HG02884 (cell line): ENCODE results near the gene CSTA.

Experiments used
- ATAC-seq: cut with Tn5 transposase; IDR thresholded peaks from one replicate; pipeline ENCODE4 v1.9.1; 2021; ENCODE audit warnings: mild to moderate bottlenecking, moderate library complexity; ENCODE audit not compliant: unreplicated experiment

CSTA gene, protein sequence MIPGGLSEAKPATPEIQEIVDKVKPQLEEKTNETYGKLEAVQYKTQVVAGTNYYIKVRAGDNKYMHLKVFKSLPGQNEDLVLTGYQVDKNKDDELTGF

GRCh38 chr3:122324871-122325323 is at the start of gene CSTA:
CSTA (plus strand) TSS chr3:122325248; CDS start chr3:122325293, 45 bp downstream.
- no peak for ATAC-seq

DNA sequence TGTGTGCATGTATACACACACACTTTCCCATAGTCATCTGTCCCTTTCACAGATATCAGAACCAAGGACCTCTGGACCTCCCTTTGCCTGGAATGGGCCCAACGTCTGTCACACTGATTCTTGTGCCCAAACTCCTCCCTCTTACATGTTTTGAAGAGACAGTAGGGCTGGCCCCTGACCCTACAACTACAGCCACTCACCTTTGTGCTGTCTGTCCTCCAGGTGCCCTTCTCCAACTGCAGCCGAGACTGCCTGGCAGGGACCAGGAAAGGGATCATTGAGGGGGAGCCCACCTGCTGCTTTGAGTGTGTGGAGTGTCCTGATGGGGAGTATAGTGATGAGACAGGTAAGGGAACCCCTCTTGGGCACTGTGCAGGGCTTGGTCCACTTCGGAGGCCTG is 43.2 kb upstream of the CSTA start:
- ATAC-seq = no peak

DNA sequence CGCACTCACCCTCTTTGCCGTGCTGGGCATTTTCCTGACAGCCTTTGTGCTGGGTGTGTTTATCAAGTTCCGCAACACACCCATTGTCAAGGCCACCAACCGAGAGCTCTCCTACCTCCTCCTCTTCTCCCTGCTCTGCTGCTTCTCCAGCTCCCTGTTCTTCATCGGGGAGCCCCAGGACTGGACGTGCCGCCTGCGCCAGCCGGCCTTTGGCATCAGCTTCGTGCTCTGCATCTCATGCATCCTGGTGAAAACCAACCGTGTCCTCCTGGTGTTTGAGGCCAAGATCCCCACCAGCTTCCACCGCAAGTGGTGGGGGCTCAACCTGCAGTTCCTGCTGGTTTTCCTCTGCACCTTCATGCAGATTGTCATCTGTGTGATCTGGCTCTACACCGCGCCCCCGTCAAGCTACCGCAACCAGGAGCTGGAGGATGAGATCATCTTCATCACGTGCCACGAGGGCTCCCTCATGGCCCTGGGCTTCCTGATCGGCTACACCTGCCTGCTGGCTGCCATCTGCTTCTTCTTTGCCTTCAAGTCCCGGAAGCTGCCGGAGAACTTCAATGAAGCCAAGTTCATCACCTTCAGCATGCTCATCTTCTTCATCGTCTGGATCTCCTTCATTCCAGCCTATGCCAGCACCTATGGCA is 41.1 kb upstream of the CSTA start:
- ATAC-seq = no peak

- ATAC-seq = no peak
Observed at GRCh38 chr3:122284486-122284885, 40.6 kb upstream of the CSTA start.

GRCh38 chr3:122294359-122294758 is 30.7 kb upstream of the CSTA start:
- ATAC-seq = no peak

- no peak for ATAC-seq
Observed at GRCh38 chr3:122295266-122296062, 29.6 kb upstream of the CSTA start.

- ATAC-seq = peak; percentile 68
Observed at GRCh38 chr3:122298239-122298638, 26.8 kb upstream of the CSTA start.

DNA sequence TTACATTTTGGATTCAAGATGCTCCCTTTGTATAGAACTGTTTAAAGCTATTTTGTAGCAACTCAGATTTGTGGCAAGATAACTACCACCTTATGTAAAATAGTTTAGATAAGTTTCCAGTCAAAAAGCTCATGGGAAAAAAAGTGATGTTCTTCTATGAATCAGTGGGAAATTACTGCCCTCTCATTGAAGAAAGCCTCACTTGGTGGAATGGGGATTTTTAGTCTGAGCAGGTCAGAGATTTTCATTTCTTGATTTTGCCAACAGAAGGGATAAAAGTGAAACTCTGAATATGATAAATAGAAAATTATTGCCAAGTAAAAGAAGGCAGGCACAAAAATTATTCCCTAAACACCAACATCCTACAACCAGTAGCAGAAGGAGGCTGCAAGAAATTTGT is 25.8 kb upstream of the CSTA start:
- ATAC-seq = no peak

DNA sequence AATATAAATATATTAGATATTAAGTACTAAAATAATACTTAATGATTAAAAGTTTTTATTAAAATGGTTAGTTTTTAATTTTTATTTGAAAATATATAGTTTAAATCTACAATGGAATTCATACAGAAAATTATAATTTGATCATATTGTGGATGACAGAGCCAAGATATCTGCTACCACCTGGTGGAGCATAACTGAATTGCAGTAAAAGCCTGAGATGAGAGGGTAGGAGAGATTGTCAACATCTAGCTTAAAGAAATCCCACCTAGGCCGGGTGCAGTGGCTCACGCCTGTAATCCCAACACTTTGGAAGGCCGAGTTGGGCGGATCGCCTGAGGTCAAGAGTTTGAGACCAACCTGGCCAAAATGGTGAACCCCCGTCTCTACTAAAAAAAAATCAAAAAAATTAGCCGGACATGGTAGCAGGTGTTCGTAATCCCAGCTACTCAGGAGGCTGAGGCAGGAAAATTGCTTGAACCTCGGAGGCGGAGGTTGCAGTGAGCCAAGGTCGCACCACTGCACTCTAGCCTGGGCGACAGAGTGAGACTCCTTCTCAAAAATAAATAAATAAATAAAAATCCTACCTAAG is 25.1 kb upstream of the CSTA start:
- ATAC-seq = no peak

DNA sequence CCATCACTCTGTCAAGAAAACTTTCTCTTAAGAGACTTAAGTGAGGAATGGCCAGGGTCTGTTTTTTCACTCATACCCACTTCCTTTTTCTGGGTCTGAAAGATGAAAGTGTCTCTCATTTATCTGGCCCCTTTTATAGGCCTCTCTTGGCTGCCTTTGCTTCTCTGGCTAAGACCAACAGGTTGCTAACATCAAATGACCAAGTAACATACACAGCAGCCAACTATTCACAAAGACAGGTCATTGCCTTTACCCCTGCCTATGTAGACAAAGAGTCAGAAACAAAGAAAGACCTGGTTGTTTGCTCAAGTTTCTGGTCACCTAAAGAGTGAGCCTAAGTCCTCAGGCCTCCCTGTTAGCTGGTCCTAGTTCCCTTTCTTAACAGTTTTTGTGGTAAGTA is 24.0 kb upstream of the CSTA start:
- ATAC-seq = peak; percentile 44

DNA sequence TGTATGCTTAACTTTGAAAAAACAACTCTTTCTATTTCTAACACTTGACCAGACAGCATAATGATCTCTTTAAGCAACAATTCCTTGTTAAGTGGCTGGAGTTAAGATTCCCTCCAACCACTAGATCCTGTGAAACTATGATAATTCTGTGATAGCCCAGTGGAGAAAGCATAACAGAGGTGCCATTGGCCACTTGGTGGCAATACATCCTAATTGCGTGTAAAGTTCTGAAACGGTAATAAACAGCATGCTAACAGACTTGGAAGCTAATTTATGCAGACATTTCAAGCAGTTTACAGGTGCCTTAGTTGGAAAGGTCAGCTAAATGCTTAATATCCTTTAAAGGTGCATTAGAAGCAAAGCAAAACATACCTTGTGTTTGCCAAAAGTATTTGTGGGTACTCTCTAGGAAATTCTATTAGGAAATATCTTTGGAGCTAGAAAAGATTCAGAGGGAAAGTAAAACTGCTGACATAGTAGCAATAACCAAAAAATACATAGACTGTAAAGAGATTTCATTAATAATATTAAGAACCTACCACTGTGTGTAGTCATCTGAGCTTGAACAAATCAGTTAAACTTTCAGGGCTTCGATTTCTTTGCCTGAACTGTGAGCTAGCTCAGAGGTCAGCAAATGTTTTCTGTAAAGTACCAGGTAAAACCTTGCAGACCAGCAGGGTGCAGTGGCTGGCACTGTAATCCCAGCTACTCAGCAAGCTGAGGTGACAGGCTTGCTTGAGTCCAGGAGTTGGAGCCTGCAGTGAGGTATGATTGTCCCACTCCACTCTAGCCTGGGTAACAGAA is 19.0 kb upstream of the CSTA start:
- no peak for ATAC-seq

DNA sequence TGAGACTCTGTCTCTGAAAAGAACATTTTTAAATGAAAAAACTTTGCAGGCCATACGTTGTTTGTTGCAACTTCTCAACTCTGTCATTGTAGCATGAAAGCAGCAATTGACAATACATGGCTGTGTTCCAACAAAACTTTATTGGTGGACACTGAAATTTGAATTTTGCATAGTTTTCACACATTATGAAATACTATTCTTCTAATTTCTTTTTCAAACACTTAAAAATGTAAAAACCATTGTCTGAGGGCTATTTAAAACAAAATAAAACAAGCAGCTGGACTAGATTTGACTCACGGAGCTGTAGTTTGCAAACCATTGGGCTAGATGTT is 18.5 kb upstream of the CSTA start:
- ATAC-seq = no peak

DNA sequence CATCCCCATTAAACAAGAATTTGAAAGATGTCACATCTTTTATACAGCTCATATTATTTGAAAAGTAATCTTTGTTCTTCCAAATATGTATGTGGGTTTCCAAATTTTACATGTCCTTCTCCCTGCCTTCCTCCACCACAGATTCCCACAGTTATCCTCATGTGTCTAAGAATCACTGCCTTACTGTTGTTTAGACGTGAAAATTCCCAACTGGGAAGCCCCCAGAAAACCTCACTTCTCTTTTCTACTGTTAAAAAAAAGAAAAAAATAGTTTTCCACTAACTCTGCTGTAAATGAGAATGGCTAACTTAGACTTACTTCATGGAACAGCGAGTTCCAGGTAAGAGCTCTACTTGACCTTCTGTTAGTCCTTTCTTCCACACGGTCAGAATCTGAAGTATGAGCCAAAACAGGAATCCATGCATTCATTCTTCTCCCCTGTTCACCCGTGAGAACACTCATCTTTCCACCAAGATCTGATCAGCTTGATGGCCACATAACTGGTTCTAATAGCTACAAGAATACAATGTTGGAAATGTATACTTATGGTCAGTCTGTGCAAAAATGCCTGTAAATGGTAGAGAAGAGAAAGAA is 17.9 kb upstream of the CSTA start:
- no peak for ATAC-seq

DNA sequence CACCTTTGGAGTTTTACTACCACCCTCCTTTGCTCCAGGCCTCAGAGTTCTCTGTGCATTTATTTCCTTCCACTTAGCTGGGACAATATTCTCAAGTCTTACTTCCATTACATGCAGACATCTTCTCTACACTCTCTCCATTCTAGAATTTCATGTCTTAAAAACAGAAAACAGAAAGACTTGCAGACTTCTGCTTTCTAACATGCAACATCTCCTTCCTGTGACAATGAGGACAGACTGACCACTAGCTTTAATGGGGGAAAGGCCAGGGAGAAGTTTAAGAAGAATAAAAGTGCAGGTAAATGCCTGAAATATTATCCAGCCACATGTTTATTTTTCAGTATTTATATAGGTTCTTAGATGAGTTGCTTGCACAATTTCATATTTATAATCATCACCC is 17.1 kb upstream of the CSTA start:
- ATAC-seq = no peak

- ATAC-seq = no peak
Observed at GRCh38 chr3:122310361-122310760, 14.7 kb upstream of the CSTA start.

- no peak for ATAC-seq
Observed at GRCh38 chr3:122312826-122313225, 12.2 kb upstream of the CSTA start.

DNA sequence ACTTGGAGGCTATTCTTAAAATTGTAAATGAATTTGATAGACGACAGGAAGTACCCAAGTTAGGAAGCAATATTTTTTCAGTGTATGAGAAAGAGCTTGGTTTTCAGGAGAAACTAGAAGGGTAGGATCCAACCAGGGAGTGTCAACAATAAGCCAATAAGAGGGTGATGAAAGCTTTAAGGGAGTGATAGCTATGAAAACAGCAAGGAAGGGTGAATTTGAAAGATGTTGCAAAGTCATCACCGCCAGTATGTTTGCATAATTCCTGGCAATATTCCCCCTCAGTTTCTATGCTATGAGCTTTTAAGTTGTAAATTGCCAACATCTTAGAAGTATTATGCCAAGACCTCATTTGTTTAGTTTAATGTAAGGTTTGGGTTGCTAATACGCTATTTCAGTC is 11.8 kb upstream of the CSTA start:
- no peak for ATAC-seq

GRCh38 chr3:122314228-122314876 is 10.7 kb upstream of the CSTA start:
- no peak for ATAC-seq

DNA sequence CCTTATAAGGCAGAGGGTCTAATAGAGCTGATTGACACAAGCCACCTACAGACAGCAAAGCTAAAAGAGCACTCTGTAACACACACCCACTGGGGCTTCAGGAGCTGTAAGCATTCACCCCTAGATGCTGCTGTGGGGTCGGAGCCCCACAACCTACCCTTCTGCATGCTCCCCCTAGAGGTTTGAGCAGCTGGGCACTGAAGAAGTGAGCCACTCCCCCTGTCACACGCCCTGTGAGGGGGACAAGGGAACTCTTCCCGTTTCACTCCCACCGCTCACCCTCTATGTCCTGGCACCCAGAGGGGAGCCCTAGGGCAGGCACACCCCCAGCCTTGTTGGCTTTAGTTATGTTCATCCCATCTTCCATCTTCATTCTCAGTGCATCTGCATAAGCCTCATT is 9.4 kb upstream of the CSTA start:
- no peak for ATAC-seq

DNA sequence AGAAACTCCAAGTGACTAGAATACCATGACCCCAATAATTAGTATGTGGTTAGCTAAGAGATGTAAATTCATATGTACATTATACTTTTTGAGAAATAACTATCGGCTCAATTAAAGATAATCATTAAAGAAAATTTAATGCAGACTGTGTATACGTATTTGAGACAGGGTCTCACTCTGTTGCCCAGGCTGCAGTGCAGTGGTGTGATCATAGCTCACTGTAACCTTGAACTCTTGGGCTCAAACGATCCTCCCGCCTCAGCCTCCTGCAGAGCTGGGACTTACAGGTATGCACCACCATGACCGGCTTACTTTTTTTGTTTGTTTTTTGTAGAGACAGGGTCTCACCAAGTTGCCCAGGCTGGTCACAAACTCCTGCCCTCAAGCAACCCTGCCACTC is 8.7 kb upstream of the CSTA start:
- no peak for ATAC-seq
